Caco-2 (cell line): ENCODE measurements around the gene GOLGA8F. TPM values are rescaled to one million over a fixed set of nuclear protein-coding genes. Genes with fewer than 3 reads are reported as not detected.
A peak's percentile ranks its signal among the peaks of the same experiment; 100 is the strongest.
"Not testable (repeated sequence)": the region's sequence is repeated elsewhere in the genome, so short reads cannot be mapped to it uniquely, and the experiment has no call there.

ENCODE experiments used
- Bru-seq: library from RNA; stranded (reverse); fragments of 400-500 nt; gene quantifications from one replicate; lab custom pipeline; 2021; lab: Mats Ljungman, UMichigan
- BruChase-seq, 2 experiments: library from RNA; stranded (reverse); fragments of 400-500 nt; gene quantifications; one replicate each; lab custom pipeline; 2021; lab: Mats Ljungman, UMichigan
- BruUV-seq: library from RNA; stranded (reverse); fragments of 400-500 nt; replicated peaks from 2 replicates; lab custom pipeline; 2021; lab: Mats Ljungman, UMichigan
- CTCF ChIA-PET: fragments of 300-600 bp; sonication (Branson Sonifier 250); formaldehyde crosslinking; loops from one replicate; lab custom pipeline; 2022; ENCODE audit warnings: antibody characterized with exemption; lab: Charles Lee
- POLR2A ChIA-PET: fragments of 300-600 bp; sonication (Branson Sonifier 250); formaldehyde crosslinking; loops from one replicate; lab custom pipeline; 2022; ENCODE audit warnings: antibody characterized with exemption; lab: Charles Lee
- DNase-seq, 2 experiments: peaks; one replicate each; pipeline versions ENCODE4 v3.0.0 to v3.0.0-alpha.2; 2020 to 2022
- H3K27me3 ChIP-seq: replicated peaks from 2 replicates; pipeline ENCODE4 v1.6.0; 2011; ENCODE audit warnings: low read length; ENCODE audit not compliant: control insufficient read depth, insufficient read depth
- H3K36me3 ChIP-seq: 2 replicates; pipeline ENCODE4 v1.5.1; 2011; ENCODE audit warnings: low read length; ENCODE audit not compliant: control insufficient read depth, insufficient read depth
- H3K4me1 ChIP-seq: fragments of 250-450 bp; sonication (Bioruptor Pico); 2 replicates; pipeline ENCODE4 v1.5.1; 2020; ENCODE audit warnings: mild to moderate bottlenecking
- H3K4me3 ChIP-seq: 2 replicates; pipeline ENCODE4 v1.5.1; 2011; ENCODE audit warnings: low read depth, mild to moderate bottlenecking, control low read depth, low read length
- H3K9me3 ChIP-seq: fragments of 250-450 bp; sonication (Bioruptor Pico); 2 replicates; pipeline ENCODE4 v1.5.1; 2020; ENCODE audit warnings: mild to moderate bottlenecking, moderate library complexity
- H3K27ac Mint-ChIP-seq: one replicate; pipeline ENCODE4 v1.8.0; 2022; ENCODE audit warnings: mixed read lengths; ENCODE audit not compliant: unreplicated experiment
- H3K27me3 Mint-ChIP-seq: one replicate; pipeline ENCODE4 v1.8.0; 2022; ENCODE audit warnings: mixed read lengths; ENCODE audit not compliant: insufficient read depth, unreplicated experiment
- H3K36me3 Mint-ChIP-seq: one replicate; pipeline ENCODE4 v1.8.0; 2022; ENCODE audit warnings: mild to moderate bottlenecking, mixed read lengths; ENCODE audit not compliant: insufficient read depth, unreplicated experiment
- H3K4me1 Mint-ChIP-seq: one replicate; pipeline ENCODE4 v1.8.0; 2022; ENCODE audit warnings: low read depth, mixed read lengths; ENCODE audit not compliant: unreplicated experiment
- H3K4me3 Mint-ChIP-seq: one replicate; pipeline ENCODE4 v1.8.0; 2022; ENCODE audit warnings: mild to moderate bottlenecking, moderate library complexity, mixed read lengths; ENCODE audit not compliant: unreplicated experiment
- H3K9me3 Mint-ChIP-seq: one replicate; pipeline ENCODE4 v1.8.0; 2022; ENCODE audit warnings: mixed read lengths; ENCODE audit not compliant: unreplicated experiment
- intact Hi-C: fragments of 100-400 bp; cut with micrococcal nuclease; formaldehyde crosslinking; loops from one replicate; pipeline ENCODE4 v1.10.0; 2022; ENCODE audit not compliant: unreplicated experiment
- long read RNA-seq: library from polyadenylated mRNA; stranded (forward); transcript quantifications from one replicate; pipeline ENCODE4 v2.0.0, GENCODE V29; 2022
- total RNA-seq: library from RNA; stranded (reverse); gene quantifications from 2 replicates; pipeline ENCODE4 v1.2.3, GENCODE V29; 2022

Gene GOLGA8F
- not detected in 2 replicates for total RNA-seq
- Bru-seq, nascent RNA = not detected
- not detected for BruChase-seq, experiment 1, labeled RNA remaining after a 2-hour chase
- not detected for BruChase-seq, experiment 2, labeled RNA remaining after a 6-hour chase
- long read RNA-seq = 0 reads

- POLR2A ChIA-PET, H3K4me1 Mint-ChIP-seq, H3K27me3 ChIP-seq, H3K27me3 Mint-ChIP-seq, H3K4me1 ChIP-seq, intact Hi-C loops, H3K9me3 ChIP-seq, CTCF ChIA-PET, H3K4me3 Mint-ChIP-seq, H3K4me3 ChIP-seq, H3K27ac Mint-ChIP-seq, H3K9me3 Mint-ChIP-seq, H3K36me3 Mint-ChIP-seq, H3K36me3 ChIP-seq, DNase-seq, BruUV-seq: not testable (repeated sequence)
Observed at GRCh38 chr15:28378364-28378763, at the start of gene GOLGA8F. Gene GOLGA8F, plus strand, starts transcription at chr15:28378664. Its CDS starts 98 bp downstream, at chr15:28378762.

- DNase-seq, H3K4me3 Mint-ChIP-seq, POLR2A ChIA-PET, H3K36me3 ChIP-seq, CTCF ChIA-PET, H3K4me1 ChIP-seq, H3K27me3 Mint-ChIP-seq, H3K36me3 Mint-ChIP-seq, H3K9me3 ChIP-seq, intact Hi-C loops, H3K9me3 Mint-ChIP-seq, H3K4me3 ChIP-seq, H3K4me1 Mint-ChIP-seq, BruUV-seq, H3K27ac Mint-ChIP-seq, H3K27me3 ChIP-seq: not testable (repeated sequence)
Observed at GRCh38 chr15:28357984-28358383, 20.5 kb upstream of the GOLGA8F start, which contains the start of gene GOLGA6L24. Gene GOLGA6L24, minus strand, starts transcription at chr15:28358084. Its CDS starts 61 bp downstream, at chr15:28358023.

- CTCF ChIA-PET, H3K36me3 ChIP-seq, H3K27ac Mint-ChIP-seq, BruUV-seq, intact Hi-C loops, POLR2A ChIA-PET, H3K4me1 ChIP-seq, H3K4me3 Mint-ChIP-seq, H3K4me3 ChIP-seq, H3K27me3 ChIP-seq, H3K4me1 Mint-ChIP-seq, H3K9me3 Mint-ChIP-seq, H3K9me3 ChIP-seq, H3K27me3 Mint-ChIP-seq, H3K36me3 Mint-ChIP-seq: not testable (repeated sequence)
- DNase-seq = peak in 1 of 2 experiments; percentile 14
Observed at GRCh38 chr15:28365502-28365901, 13.0 kb upstream of the GOLGA8F start.

GRCh38 chr15:28380053-28380452, 1.6 kb downstream of the GOLGA8F start:
- H3K9me3 Mint-ChIP-seq, H3K36me3 ChIP-seq, POLR2A ChIA-PET, DNase-seq, H3K4me3 ChIP-seq, H3K4me1 Mint-ChIP-seq, H3K4me1 ChIP-seq, H3K27me3 ChIP-seq, H3K4me3 Mint-ChIP-seq, BruUV-seq, H3K27ac Mint-ChIP-seq, intact Hi-C loops, H3K9me3 ChIP-seq, CTCF ChIA-PET, H3K36me3 Mint-ChIP-seq, H3K27me3 Mint-ChIP-seq: not testable (repeated sequence)

- H3K9me3 Mint-ChIP-seq, intact Hi-C loops, H3K4me1 Mint-ChIP-seq, BruUV-seq, H3K36me3 ChIP-seq, H3K27me3 Mint-ChIP-seq, H3K4me3 Mint-ChIP-seq, DNase-seq, H3K36me3 Mint-ChIP-seq, H3K4me1 ChIP-seq, CTCF ChIA-PET, H3K27me3 ChIP-seq, POLR2A ChIA-PET, H3K4me3 ChIP-seq, H3K9me3 ChIP-seq, H3K27ac Mint-ChIP-seq: not testable (repeated sequence)
Observed at GRCh38 chr15:28396022-28396421, 17.6 kb downstream of the GOLGA8F start.

GRCh38 chr15:28402774-28403435, 24.4 kb downstream of the GOLGA8F start:
- POLR2A ChIA-PET, H3K27ac Mint-ChIP-seq: not testable (repeated sequence)

GRCh38 chr15:28420470-28420869, 42.0 kb downstream of the GOLGA8F start:
- intact Hi-C loops, POLR2A ChIA-PET, DNase-seq, BruUV-seq, H3K27me3 Mint-ChIP-seq, H3K4me1 Mint-ChIP-seq, H3K27me3 ChIP-seq, H3K36me3 Mint-ChIP-seq, H3K4me1 ChIP-seq, H3K4me3 Mint-ChIP-seq, H3K9me3 ChIP-seq, H3K9me3 Mint-ChIP-seq, H3K36me3 ChIP-seq, CTCF ChIA-PET, H3K4me3 ChIP-seq, H3K27ac Mint-ChIP-seq: not testable (repeated sequence)

More at GRCh38 chr15:28402774-28403435, 24.4 kb downstream of the GOLGA8F start:
- H3K9me3 Mint-ChIP-seq, intact Hi-C loops, H3K4me3 Mint-ChIP-seq, H3K27me3 ChIP-seq, H3K27me3 Mint-ChIP-seq, DNase-seq, H3K4me1 ChIP-seq, H3K9me3 ChIP-seq, BruUV-seq, CTCF ChIA-PET, H3K4me3 ChIP-seq, H3K36me3 ChIP-seq, H3K4me1 Mint-ChIP-seq, H3K36me3 Mint-ChIP-seq: not testable (repeated sequence)
